ENCODE results near the gene DNAH2. TPM values are rescaled to one million over a fixed set of nuclear protein-coding genes. Genes with fewer than 3 reads are reported as not detected.

DNAH2 gene
- total RNA-seq, 2 experiments from 2014 or later: not detected

- CTCF ChIA-PET (ENCODE audit: unreplicated experiment): interaction anchor here (0.6 kb wide), 1 partner anchor 10 kb away, joined by 6 read pairs; no protein-coding TSS in a partner anchor
- POLR2A ChIA-PET: no interaction called here
- Histone ChIP-seq H3K9me3 (ENCODE audit: low read length) (no peaks in the 10 kb centered on the region), H3K79me2 (ENCODE audit: insufficient read depth, low read depth, low read length) (peaks cover 45% of the 10 kb centered on the region; the same call in 1 of the 2 replicates), H3K9me2 (ENCODE audit: insufficient read depth, low read length) (no peaks in the 10 kb centered on the region), H3K4me1 (ENCODE audit: insufficient read depth, low read length, poor library complexity, severe bottlenecking) (peaks cover 38% of the 10 kb centered on the region), H3K27ac (ENCODE audit: low read depth, low read length, poor library complexity, severe bottlenecking) (peak overlapping the region; percentile 92), H4K20me1 (ENCODE audit: insufficient read depth, low read length) (peaks cover 20% of the 10 kb centered on the region; the same call in 1 of the 2 replicates), H3K36me3 (ENCODE audit: insufficient read depth, low read length) (peaks cover 36% of the 10 kb centered on the region; the same call in 1 of the 2 replicates), H3K4me3 (ENCODE audit: low read depth, low read length, poor library complexity, severe bottlenecking) (peak overlapping the region; percentile 79), H2AFZ (ENCODE audit: low read length) (no peak overlapping the region), H3K4me2 (ENCODE audit: low read length) (peak overlapping the region; percentile 95)
- TF ChIP-seq EZH2phosphoT487 (IDR thresholded peaks at IDR 0.05; ENCODE audit: borderline replicate concordance, low read depth, low read length): no peak
- no TSS peak for BruUV-seq (replicated peaks)
- intact Hi-C loops (cut with micrococcal nuclease; ENCODE audit: unreplicated experiment): loop anchor here (1.0 to 5.0 kb wide), 2 partner anchors 8 to 361 kb away; partner anchors contain the start of genes POLR2A and SLC35G6
- no peak for DNase-seq (ENCODE audit: low spot score)
Measured at GRCh38 chr17:7843257-7843535, 125.7 kb downstream of the DNAH2 start.

- peaks cover 20% of the 10 kb centered on the region; the same call in 1 of the 2 replicates for H4K20me1 ChIP-seq (ENCODE audit: insufficient read depth, low read length)
- H2AFZ ChIP-seq (ENCODE audit: low read length): no peak overlapping the region; the same call in 1 of the 2 replicates
- POLR2A ChIA-PET: no interaction called here
- peaks cover 39% of the 10 kb centered on the region; the same call in 1 of the 2 replicates for H3K36me3 ChIP-seq (ENCODE audit: insufficient read depth, low read length)
- H3K9me3 ChIP-seq (ENCODE audit: low read length): no peaks in the 10 kb centered on the region
- no peaks in the 10 kb centered on the region for H3K9me2 ChIP-seq (ENCODE audit: insufficient read depth, low read length)
- intact Hi-C loops (cut with micrococcal nuclease; ENCODE audit: unreplicated experiment): loop anchor here (1.0 to 5.0 kb wide), 2 partner anchors 8 to 361 kb away; partner anchors contain the start of genes POLR2A and SLC35G6
- CTCF ChIA-PET (ENCODE audit: unreplicated experiment): interaction anchor here (0.6 kb wide), 1 partner anchor 10 kb away, joined by 6 read pairs; no protein-coding TSS in a partner anchor
- TF ChIP-seq CTCF (conservative IDR thresholded peaks at IDR 0.05; ENCODE audit: low read length): no peak
- no peak for TF ChIP-seq EZH2phosphoT487 (IDR thresholded peaks at IDR 0.05; ENCODE audit: borderline replicate concordance, low read depth, low read length)
- peak; percentile 89 for DNase-seq (ENCODE audit: low spot score)
- H3K4me2 ChIP-seq (ENCODE audit: low read length): peak overlapping the region; percentile 95
- peaks cover 43% of the 10 kb centered on the region; the same call in 1 of the 2 replicates for H3K79me2 ChIP-seq (ENCODE audit: insufficient read depth, low read depth, low read length)
- no TSS peak for BruUV-seq (replicated peaks)
- peak overlapping the region; percentile 79 for H3K4me3 ChIP-seq (ENCODE audit: low read depth, low read length, poor library complexity, severe bottlenecking)
- H3K27ac ChIP-seq (ENCODE audit: low read depth, low read length, poor library complexity, severe bottlenecking): peak overlapping the region; percentile 92
- H3K4me1 ChIP-seq (ENCODE audit: insufficient read depth, low read length, poor library complexity, severe bottlenecking): peaks cover 34% of the 10 kb centered on the region
Measured at GRCh38 chr17:7843536-7844291, 126.2 kb downstream of the DNAH2 start.

GRCh38 chr17:7844292-7845154, 127.0 kb downstream of the DNAH2 start:
- no peak for TF ChIP-seq EZH2phosphoT487 (IDR thresholded peaks at IDR 0.05; ENCODE audit: borderline replicate concordance, low read depth, low read length)
- no peak for TF ChIP-seq CTCF (conservative IDR thresholded peaks at IDR 0.05; ENCODE audit: low read length)
- peak overlapping the region; percentile 92 for H3K27ac ChIP-seq (ENCODE audit: low read depth, low read length, poor library complexity, severe bottlenecking)
- peaks cover 26% of the 10 kb centered on the region for H3K4me1 ChIP-seq (ENCODE audit: insufficient read depth, low read length, poor library complexity, severe bottlenecking)
- H3K9me3 ChIP-seq (ENCODE audit: low read length): no peaks in the 10 kb centered on the region
- no TSS peak for BruUV-seq (replicated peaks)
- ChIA-PET POLR2A (interaction anchor here (0.9 to 1.0 kb wide), 2 partner anchors 10 to 158 kb away, joined by 4 to 5 read pairs; partner anchors contain the start of gene TP53), CTCF (ENCODE audit: unreplicated experiment) (interaction anchor here (0.5 to 1.2 kb wide), 2 partner anchors 10 to 630 kb away, joined by 4 to 9 read pairs; no protein-coding TSS in a partner anchor)
- intact Hi-C loops (cut with micrococcal nuclease; ENCODE audit: unreplicated experiment): loop anchor here (5.0 kb wide), 1 partner anchor 362 kb away; the partner anchor contains the start of genes POLR2A and SLC35G6
- H2AFZ ChIP-seq (ENCODE audit: low read length): no peak overlapping the region; the same call in 1 of the 2 replicates
- DNase-seq (ENCODE audit: low spot score): peak; percentile 91
- H4K20me1 ChIP-seq (ENCODE audit: insufficient read depth, low read length): peaks cover 20% of the 10 kb centered on the region; the same call in 1 of the 2 replicates
- H3K4me3 ChIP-seq (ENCODE audit: low read depth, low read length, poor library complexity, severe bottlenecking): peak overlapping the region; percentile 79
- H3K36me3 ChIP-seq (ENCODE audit: insufficient read depth, low read length): peaks cover 47% of the 10 kb centered on the region
- H3K79me2 ChIP-seq (ENCODE audit: insufficient read depth, low read depth, low read length): peaks cover 36% of the 10 kb centered on the region; the same call in 1 of the 2 replicates
- H3K9me2 ChIP-seq (ENCODE audit: insufficient read depth, low read length): no peaks in the 10 kb centered on the region
- H3K4me2 ChIP-seq (ENCODE audit: low read length): peak overlapping the region; percentile 95
